HEK293 (cell line): ENCODE measurements around the gene CYRIA.

Experiments
- ZNF140 ChIP-seq: fragments of 450-650 bp; formaldehyde crosslinking; IDR thresholded peaks from 2 replicates; pipeline ENCODE4 v1.5.1; 2016; ENCODE audit warnings: missing biosample characterization, missing genetic modification characterization
- ZNF548 ChIP-seq: fragments of 450-650 bp; formaldehyde crosslinking; IDR thresholded peaks from 2 replicates; pipeline ENCODE4 v1.5.1; 2016; ENCODE audit warnings: missing biosample characterization, missing genetic modification characterization
- ZNF843 ChIP-seq: fragments of 450-650 bp; formaldehyde crosslinking; IDR thresholded peaks from 2 replicates; pipeline ENCODE4 v1.5.1; 2016; ENCODE audit warnings: missing biosample characterization, missing genetic modification characterization
- ZSCAN30 ChIP-seq: fragments of 450-650 bp; IDR thresholded peaks from 2 replicates; pipeline ENCODE4 v1.5.1; 2018; ENCODE audit warnings: missing biosample characterization, mild to moderate bottlenecking, missing genetic modification characterization, moderate library complexity
- TF ChIP-seq, protein P1 (sequence below): fragments of 450-650 bp; formaldehyde crosslinking; IDR thresholded peaks from 2 replicates; pipeline ENCODE4 v1.5.1; 2016; ENCODE audit warnings: missing biosample characterization, missing genetic modification characterization
- TF ChIP-seq, protein P2 (sequence below): IDR thresholded peaks from 2 replicates; pipeline ENCODE4 v1.6.1; 2011; ENCODE audit warnings: mild to moderate bottlenecking, low read depth, low read length, borderline replicate concordance
- TF ChIP-seq, protein P3 (sequence below): fragments of 450-650 bp; formaldehyde crosslinking; IDR thresholded peaks from 2 replicates; pipeline ENCODE4 v1.5.1; 2016; ENCODE audit warnings: missing biosample characterization, missing genetic modification characterization

DNA sequence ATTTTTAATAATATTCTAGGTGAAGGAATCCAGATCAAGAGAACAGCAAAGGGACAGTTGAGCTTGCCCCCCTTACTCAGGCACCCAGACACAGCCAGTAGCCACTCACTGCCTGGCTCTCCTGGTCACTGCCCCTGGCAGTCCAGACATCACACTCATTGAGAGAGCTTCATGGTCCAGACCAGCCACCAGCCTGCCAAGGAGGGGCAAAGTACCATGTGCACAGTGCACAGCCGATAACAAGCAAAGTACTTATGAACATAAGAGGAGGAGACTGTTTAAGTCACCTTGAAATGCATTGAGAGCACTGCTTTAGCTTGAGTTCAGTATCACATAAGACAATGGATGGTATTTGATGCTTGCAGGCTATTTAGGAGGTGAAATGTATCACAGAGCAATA lies 21.6 kb upstream of the CYRIA start:
- TF ChIP-seq, protein P1, sequence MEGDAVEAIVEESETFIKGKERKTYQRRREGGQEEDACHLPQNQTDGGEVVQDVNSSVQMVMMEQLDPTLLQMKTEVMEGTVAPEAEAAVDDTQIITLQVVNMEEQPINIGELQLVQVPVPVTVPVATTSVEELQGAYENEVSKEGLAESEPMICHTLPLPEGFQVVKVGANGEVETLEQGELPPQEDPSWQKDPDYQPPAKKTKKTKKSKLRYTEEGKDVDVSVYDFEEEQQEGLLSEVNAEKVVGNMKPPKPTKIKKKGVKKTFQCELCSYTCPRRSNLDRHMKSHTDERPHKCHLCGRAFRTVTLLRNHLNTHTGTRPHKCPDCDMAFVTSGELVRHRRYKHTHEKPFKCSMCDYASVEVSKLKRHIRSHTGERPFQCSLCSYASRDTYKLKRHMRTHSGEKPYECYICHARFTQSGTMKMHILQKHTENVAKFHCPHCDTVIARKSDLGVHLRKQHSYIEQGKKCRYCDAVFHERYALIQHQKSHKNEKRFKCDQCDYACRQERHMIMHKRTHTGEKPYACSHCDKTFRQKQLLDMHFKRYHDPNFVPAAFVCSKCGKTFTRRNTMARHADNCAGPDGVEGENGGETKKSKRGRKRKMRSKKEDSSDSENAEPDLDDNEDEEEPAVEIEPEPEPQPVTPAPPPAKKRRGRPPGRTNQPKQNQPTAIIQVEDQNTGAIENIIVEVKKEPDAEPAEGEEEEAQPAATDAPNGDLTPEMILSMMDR (tag by site-specific recombination): no peak
- TF ChIP-seq, protein P2, sequence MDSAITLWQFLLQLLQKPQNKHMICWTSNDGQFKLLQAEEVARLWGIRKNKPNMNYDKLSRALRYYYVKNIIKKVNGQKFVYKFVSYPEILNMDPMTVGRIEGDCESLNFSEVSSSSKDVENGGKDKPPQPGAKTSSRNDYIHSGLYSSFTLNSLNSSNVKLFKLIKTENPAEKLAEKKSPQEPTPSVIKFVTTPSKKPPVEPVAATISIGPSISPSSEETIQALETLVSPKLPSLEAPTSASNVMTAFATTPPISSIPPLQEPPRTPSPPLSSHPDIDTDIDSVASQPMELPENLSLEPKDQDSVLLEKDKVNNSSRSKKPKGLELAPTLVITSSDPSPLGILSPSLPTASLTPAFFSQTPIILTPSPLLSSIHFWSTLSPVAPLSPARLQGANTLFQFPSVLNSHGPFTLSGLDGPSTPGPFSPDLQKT: no peak
- TF ChIP-seq ZNF843: no peak
- TF ChIP-seq ZNF140: no peak
- no peak for TF ChIP-seq ZNF548 (tag by site-specific recombination)
- TF ChIP-seq ZSCAN30 (tag by site-specific recombination): no peak
- TF ChIP-seq, protein P3, sequence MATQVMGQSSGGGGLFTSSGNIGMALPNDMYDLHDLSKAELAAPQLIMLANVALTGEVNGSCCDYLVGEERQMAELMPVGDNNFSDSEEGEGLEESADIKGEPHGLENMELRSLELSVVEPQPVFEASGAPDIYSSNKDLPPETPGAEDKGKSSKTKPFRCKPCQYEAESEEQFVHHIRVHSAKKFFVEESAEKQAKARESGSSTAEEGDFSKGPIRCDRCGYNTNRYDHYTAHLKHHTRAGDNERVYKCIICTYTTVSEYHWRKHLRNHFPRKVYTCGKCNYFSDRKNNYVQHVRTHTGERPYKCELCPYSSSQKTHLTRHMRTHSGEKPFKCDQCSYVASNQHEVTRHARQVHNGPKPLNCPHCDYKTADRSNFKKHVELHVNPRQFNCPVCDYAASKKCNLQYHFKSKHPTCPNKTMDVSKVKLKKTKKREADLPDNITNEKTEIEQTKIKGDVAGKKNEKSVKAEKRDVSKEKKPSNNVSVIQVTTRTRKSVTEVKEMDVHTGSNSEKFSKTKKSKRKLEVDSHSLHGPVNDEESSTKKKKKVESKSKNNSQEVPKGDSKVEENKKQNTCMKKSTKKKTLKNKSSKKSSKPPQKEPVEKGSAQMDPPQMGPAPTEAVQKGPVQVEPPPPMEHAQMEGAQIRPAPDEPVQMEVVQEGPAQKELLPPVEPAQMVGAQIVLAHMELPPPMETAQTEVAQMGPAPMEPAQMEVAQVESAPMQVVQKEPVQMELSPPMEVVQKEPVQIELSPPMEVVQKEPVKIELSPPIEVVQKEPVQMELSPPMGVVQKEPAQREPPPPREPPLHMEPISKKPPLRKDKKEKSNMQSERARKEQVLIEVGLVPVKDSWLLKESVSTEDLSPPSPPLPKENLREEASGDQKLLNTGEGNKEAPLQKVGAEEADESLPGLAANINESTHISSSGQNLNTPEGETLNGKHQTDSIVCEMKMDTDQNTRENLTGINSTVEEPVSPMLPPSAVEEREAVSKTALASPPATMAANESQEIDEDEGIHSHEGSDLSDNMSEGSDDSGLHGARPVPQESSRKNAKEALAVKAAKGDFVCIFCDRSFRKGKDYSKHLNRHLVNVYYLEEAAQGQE: no peak
